IMR-90 (cell line): ENCODE data around the gene PRRC2B. TPM values are rescaled to one million over a fixed set of nuclear protein-coding genes. Genes with fewer than 3 reads are reported as not detected.

Experiments used
- CHD1 ChIP-seq: IDR thresholded peaks from 2 replicates; pipeline ENCODE4 v1.6.1; 2012; ENCODE audit warnings: low read depth, low read length, improper control_type of control experiment
- CTCF ChIP-seq: conservative IDR thresholded peaks from 2 replicates; pipeline ENCODE4 v1.5.1; 2012; ENCODE audit warnings: mild to moderate bottlenecking, low read depth, low read length, improper control_type of control experiment
- POLR2A ChIP-seq: IDR thresholded peaks from 2 replicates; pipeline ENCODE4 v1.6.1; 2012; ENCODE audit warnings: mild to moderate bottlenecking, low read depth, low read length
- RAD21 ChIP-seq: IDR thresholded peaks from 2 replicates; pipeline ENCODE4 v1.6.1; 2012; ENCODE audit warnings: low read length, improper control_type of control experiment
- polyA plus RNA-seq, 3 experiments: library from polyadenylated mRNA; depleted of rRNA; stranded (reverse); fragments of >200 nt; gene quantifications; 2 replicates each; pipeline ENCODE4 v1.2.3, GENCODE V29; 2012; ENCODE audit warnings: low replicate concordance in 1 of 3
- total RNA-seq: library from RNA; depleted of rRNA; stranded (reverse); fragments of >200 nt; gene quantifications from 2 replicates; pipeline ENCODE4 v1.2.3, GENCODE V29; 2012

Gene PRRC2B
- total and polyA plus RNA-seq, 2 of the 4 experiments (the other 2 are of a cell fraction), result 19.4 to 39.1 TPM

- TF ChIP-seq CTCF (no peak), RAD21 (no peak), POLR2A (no peak), CHD1 (no peak)
Measured at GRCh38 chr9:131524665-131525315, 130.9 kb downstream of the PRRC2B start (continued).
